GM12878 (cell line): ENCODE measurements around the gene MRPS18B. TPM values are rescaled to one million over a fixed set of nuclear protein-coding genes. Genes with fewer than 3 reads are reported as not detected.
A peak's percentile ranks its signal among the peaks of the same experiment; 100 is the strongest.

ENCODE experiments used
- ATAC-seq: fragments of 200-7000 bp; cut with Tn5 transposase; 3 replicates; pipeline ENCODE4 v1.9.1; 2020; ENCODE audit warnings: mild to moderate bottlenecking, moderate library complexity
- BruUV-seq: library from RNA; stranded (reverse); fragments of 400-500 nt; replicated peaks from 2 replicates; lab custom pipeline; 2021; lab: Mats Ljungman, UMichigan
- CTCF ChIA-PET: fragments of 300-600 bp; sonication (Branson Sonifier 250); formaldehyde crosslinking; extraction: SDS; loops from one replicate; lab custom pipeline; 2021; ENCODE audit warnings: inconsistent platforms; lab: Yijun Ruan, JAX
- POLR2A ChIA-PET: fragments of 350-600 bp; formaldehyde crosslinking; extraction: SDS; loops from one replicate; lab custom pipeline; 2021; ENCODE audit warnings: inconsistent platforms; lab: Charles Lee
- RAD21 ChIA-PET: fragments of 300-600 bp; sonication (Branson Sonifier 250); formaldehyde crosslinking; loops from one replicate; lab custom pipeline; 2023; ENCODE audit warnings: antibody characterized with exemption; ENCODE audit not compliant: unreplicated experiment; lab: Charles Lee
- SMC1A ChIA-PET: fragments of 300-600 bp; sonication (Branson Sonifier 250); formaldehyde crosslinking; loops from one replicate; lab custom pipeline; 2023; ENCODE audit not compliant: unreplicated experiment, uncharacterized antibody; lab: Charles Lee
- DNase-seq: peaks from one replicate; pipeline ENCODE4 v3.0.0-alpha.2; 2011; ENCODE audit warnings: low read depth, low spot score
- FAIRE-seq: peaks from 3 replicates; lab custom pipeline; 2011; peaks lifted over from hg19 to GRCh38; lab: Jason Lieb, UNC
- H2AFZ ChIP-seq: 2 replicates; pipeline ENCODE4 v1.6.0; 2011; ENCODE audit warnings: low read depth, low read length, control low read depth; ENCODE audit not compliant: control insufficient read depth
- H3K27ac ChIP-seq: 2 replicates; pipeline ENCODE4 v1.5.1; 2011; ENCODE audit warnings: control low read depth; ENCODE audit not compliant: control insufficient read depth, insufficient read depth
- H3K27me3 ChIP-seq, 2 experiments: replicated peaks in 1 of 2; 2 replicates each; pipeline versions ENCODE4 v1.6.0 to v1.6.1; 2011; ENCODE audit warnings: low read length in 1 of 2; ENCODE audit not compliant: control insufficient read depth in 2 of 2, insufficient read depth in 2 of 2
- H3K36me3 ChIP-seq, 2 experiments: 2 replicates each; pipeline ENCODE4 v1.5.1; 2011; ENCODE audit warnings: low read length in 1 of 2; ENCODE audit not compliant: control insufficient read depth in 2 of 2, insufficient read depth in 2 of 2
- H3K4me1 ChIP-seq: 2 replicates; pipeline ENCODE4 v1.6.1; 2011; ENCODE audit warnings: mild to moderate bottlenecking, low read length, moderate library complexity, mixed read lengths; ENCODE audit not compliant: control insufficient read depth, insufficient read depth
- H3K4me2 ChIP-seq: 2 replicates; pipeline ENCODE4 v1.6.0; 2011; ENCODE audit warnings: control low read depth; ENCODE audit not compliant: control insufficient read depth, insufficient read depth
- H3K4me3 ChIP-seq: fragments of 200-600 bp; sonication (generic); 2 replicates; pipeline ENCODE4 v1.5.1; 2016
- H3K79me2 ChIP-seq: 2 replicates; pipeline ENCODE4 v1.6.0; 2011; ENCODE audit warnings: low read length; ENCODE audit not compliant: control insufficient read depth, insufficient read depth
- H3K9ac ChIP-seq: 2 replicates; pipeline ENCODE4 v1.8.0; 2011; ENCODE audit warnings: low read length, control low read depth, mixed read lengths; ENCODE audit not compliant: control insufficient read depth, insufficient read depth
- H3K9me3 ChIP-seq: replicated peaks from 3 replicates; pipeline ENCODE4 v1.5.1; 2011; ENCODE audit warnings: mild to moderate bottlenecking, low read length; ENCODE audit not compliant: control insufficient read depth, insufficient read depth
- H4K20me1 ChIP-seq: 2 replicates; pipeline ENCODE4 v1.6.0; 2011; ENCODE audit not compliant: control insufficient read depth, insufficient read depth
- HCFC1 ChIP-seq: fragments of 150-350 bp; IDR thresholded peaks from 2 replicates; pipeline ENCODE4 v1.6.1; 2014; ENCODE audit warnings: low read length
- MTA2 ChIP-seq: fragments of 450-650 bp; IDR thresholded peaks from 2 replicates; pipeline ENCODE4 v1.6.1; 2016; ENCODE audit warnings: low read depth, mild to moderate bottlenecking, moderate library complexity
- NFYA ChIP-seq: IDR thresholded peaks from 2 replicates; pipeline ENCODE4 v1.6.1; 2011; ENCODE audit warnings: low read depth, mild to moderate bottlenecking, low read length, improper control_type of control experiment, borderline replicate concordance
- NRF1 ChIP-seq: conservative IDR thresholded peaks from 2 replicates; pipeline ENCODE4 v1.6.1; 2011; ENCODE audit warnings: mild to moderate bottlenecking, low read depth, low read length, improper control_type of control experiment
- RAD21 ChIP-seq: IDR thresholded peaks from 2 replicates; pipeline ENCODE4 v1.6.1; 2011; ENCODE audit warnings: mild to moderate bottlenecking, low read depth, low read length, moderate library complexity; ENCODE audit not compliant: insufficient read depth
- YY1 ChIP-seq: IDR thresholded peaks from 2 replicates; pipeline ENCODE4 v1.6.1; 2011; ENCODE audit warnings: low read depth, mild to moderate bottlenecking, low read length
- WGBS: methylation state at CpG from one replicate; pipeline ENCODE4 v1.1.6; 2016; ENCODE audit warnings: low lambda C conversion rate; ENCODE audit not compliant: insufficient replicate concordance, insufficient coverage; ENCODE audit errors: missing lambda C conversion rate; 5-methylcytosine and 5-hydroxymethylcytosine counted together
- in situ Hi-C: fragments of 300-500 bp; cut with MboI; formaldehyde crosslinking; loops from 9 replicates; pipeline ENCODE4 v1.14.3; 2018; ENCODE audit warnings: mixed read lengths
- intact Hi-C: fragments of 100-400 bp; cut with micrococcal nuclease; formaldehyde crosslinking; loops from one replicate; pipeline ENCODE4 v1.14.2; 2022; ENCODE audit not compliant: unreplicated experiment
- polyA plus RNA-seq, 11 experiments: library from polyadenylated mRNA; depleted of rRNA in 4 of 11; unstranded in 6 of 11; stranded (reverse) in 5 of 11; fragments of >200 nt; fragmentation: Nextera tagmentation in 4 of 11; fragmentation: Illumina TruSeq in 1 of 11; extraction: Ambion mirVana in 4 of 11; extraction: Trizol in 1 of 11; gene quantifications; 1 replicate in 1 of 11; 2 replicates in 10 of 11; pipeline versions ENCODE4 v1.2.1 to v1.2.3, GENCODE V29; 2011 to 2016; ENCODE audit warnings: inconsistent platforms in 2 of 11, missing spikeins in 2 of 11, low read depth in 1 of 11
- total RNA-seq, 4 experiments: library from RNA; depleted of rRNA in 3 of 4; stranded (reverse); fragments of >200 nt in 3 of 4; fragmentation: Illumina TruSeq in 1 of 4; extraction: Trizol in 1 of 4; gene quantifications; 2 replicates each; pipeline versions ENCODE4 v1.2.1 to v1.2.3, GENCODE V29; 2013 to 2021
- TF ChIP-seq, protein P1 (sequence below): IDR thresholded peaks from 2 replicates; pipeline ENCODE4 v1.6.1; 2012; ENCODE audit warnings: low read depth, low read length, improper control_type of control experiment
- TF ChIP-seq, protein P2 (sequence below): IDR thresholded peaks from 2 replicates; pipeline ENCODE4 v1.6.1; 2011; ENCODE audit warnings: borderline replicate concordance, low read depth, mild to moderate bottlenecking, moderate library complexity, mixed read lengths, low read length; ENCODE audit not compliant: insufficient read depth; ENCODE audit errors: extremely low read length
- TF ChIP-seq, protein P3 (sequence below): IDR thresholded peaks from 2 replicates; pipeline ENCODE4 v1.6.1; 2011; ENCODE audit warnings: low read depth, mild to moderate bottlenecking, low read length, moderate library complexity, borderline replicate concordance; ENCODE audit errors: extremely low read depth
- TF ChIP-seq, protein P4 (sequence below): IDR thresholded peaks from 2 replicates; pipeline ENCODE4 v1.6.1; 2012; ENCODE audit warnings: mild to moderate bottlenecking, low read depth, low read length
- TF ChIP-seq, protein P5 (sequence below): fragments of 450-650 bp; IDR thresholded peaks from 2 replicates; pipeline ENCODE4 v1.6.1; 2017; ENCODE audit warnings: borderline replicate concordance

The MRPS18B gene
- total and polyA plus RNA-seq, 10 of the 15 experiments (the other 5 are each of a cell fraction or from before 2014, with no cell fraction given) = 80.9 to 259 (median 140) TPM

DNA sequence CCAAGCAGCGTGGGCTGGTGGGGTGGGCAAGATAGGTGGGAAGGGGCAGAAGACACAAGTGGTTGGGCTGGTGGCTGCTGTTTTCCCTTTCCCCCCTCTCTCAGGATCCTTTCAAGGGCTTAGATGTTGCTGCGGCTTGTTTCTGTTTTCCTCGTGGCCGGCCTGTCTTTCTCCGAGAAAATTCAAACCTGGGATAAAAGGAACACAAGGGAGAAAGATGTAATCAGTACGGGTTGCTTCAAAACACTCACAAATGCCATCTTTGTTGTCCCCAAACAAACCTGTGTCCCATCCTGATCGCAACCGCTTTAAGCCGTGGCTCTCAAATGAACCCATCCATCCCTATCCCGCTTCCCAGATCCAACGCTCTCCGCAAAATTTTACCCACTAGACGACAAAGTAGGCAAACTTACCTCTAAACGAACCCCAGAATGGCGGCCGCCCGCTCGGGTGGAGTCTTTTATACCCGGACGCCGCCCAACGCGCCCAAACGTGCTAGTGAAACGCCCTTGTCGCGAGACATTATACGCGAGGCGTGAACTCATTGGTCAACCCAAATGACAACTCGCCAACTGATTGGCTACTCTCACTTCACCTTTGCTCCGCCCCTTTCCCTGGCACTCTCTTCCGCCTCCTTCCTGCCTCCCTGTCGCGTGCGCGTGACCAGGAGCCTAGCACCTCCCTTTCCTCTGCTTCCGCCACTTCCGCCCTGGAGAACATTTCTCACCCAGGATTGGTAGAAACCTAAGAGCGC is 652 bp upstream of the MRPS18B start, which contains the start of gene PPP1R10 (continued):
- TF ChIP-seq, protein P1, sequence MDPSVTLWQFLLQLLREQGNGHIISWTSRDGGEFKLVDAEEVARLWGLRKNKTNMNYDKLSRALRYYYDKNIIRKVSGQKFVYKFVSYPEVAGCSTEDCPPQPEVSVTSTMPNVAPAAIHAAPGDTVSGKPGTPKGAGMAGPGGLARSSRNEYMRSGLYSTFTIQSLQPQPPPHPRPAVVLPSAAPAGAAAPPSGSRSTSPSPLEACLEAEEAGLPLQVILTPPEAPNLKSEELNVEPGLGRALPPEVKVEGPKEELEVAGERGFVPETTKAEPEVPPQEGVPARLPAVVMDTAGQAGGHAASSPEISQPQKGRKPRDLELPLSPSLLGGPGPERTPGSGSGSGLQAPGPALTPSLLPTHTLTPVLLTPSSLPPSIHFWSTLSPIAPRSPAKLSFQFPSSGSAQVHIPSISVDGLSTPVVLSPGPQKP = no peak; the same call in none of the 2 replicates
- no peak for TF ChIP-seq NFYA
- TF ChIP-seq, all 136 proteins: peak for 75

DNA sequence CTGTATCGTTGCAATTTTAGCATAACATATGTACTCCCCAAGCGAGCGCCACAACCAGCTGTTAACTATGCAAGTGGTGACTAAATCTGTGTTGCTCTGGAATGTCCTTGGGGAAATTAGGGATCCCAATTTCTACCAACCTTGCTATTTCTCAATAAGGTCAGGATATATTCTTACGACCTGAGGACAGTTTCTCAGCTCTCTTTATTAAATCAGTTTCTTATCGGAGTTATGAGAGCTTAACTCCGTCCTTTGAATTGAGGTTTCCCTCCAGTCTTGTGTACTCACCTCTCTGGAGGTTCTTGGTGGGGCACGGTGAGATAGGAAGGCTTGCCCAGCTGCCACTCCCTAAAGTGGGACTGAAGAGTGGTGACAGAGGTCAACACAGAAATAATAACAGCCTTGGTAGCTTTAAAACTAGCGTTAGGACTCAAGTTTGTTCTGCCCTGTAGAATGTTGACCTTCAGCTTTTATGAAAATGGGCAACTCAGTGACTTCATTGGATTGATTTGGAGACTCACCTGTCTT is 694 bp downstream of the MRPS18B start:
- ChIA-PET SMC1A (interaction anchor here (0.8 to 2.8 kb wide), 14 partner anchors 8 to 295 kb away, joined by 3 to 12 read pairs (median 4); partner anchors contain the start of genes ATAT1, C6orf136, DHX16 and VARS2), CTCF (interaction anchor here (0.6 to 2.1 kb wide), 13 partner anchors 11 to 259 kb away, joined by 3 to 8 read pairs (median 5); partner anchors contain the start of genes DHX16 and PRR3), RAD21 (interaction anchor here (0.9 to 1.5 kb wide), 2 partner anchors 89 to 113 kb away, joined by 4 to 8 read pairs; no protein-coding TSS in a partner anchor), POLR2A (interaction anchor here (0.7 to 2.0 kb wide), 20 partner anchors 8 to 204 kb away, joined by 3 to 11 read pairs (median 4); partner anchors contain the start of genes ABCF1, ATAT1, DHX16 and NRM)
- no peaks in the 10 kb centered on the region; the same call in 2 of the 3 replicates for H3K9me3 ChIP-seq
- WGBS = under 1% methylated on average over 8 of the region's 8 CpGs
- intact Hi-C loops = no loop called here
- peak overlapping the region; percentile 99 for H3K27ac ChIP-seq
- peaks cover 56% of the 10 kb centered on the region for H3K79me2 ChIP-seq
- in situ Hi-C loops = loop anchor here (5.0 kb wide), 1 partner anchor 99 kb away; the partner anchor contains the start of gene MDC1
- H3K27me3 ChIP-seq = no peaks in the 10 kb centered on the region
- H3K4me1 ChIP-seq = peaks cover 3% of the 10 kb centered on the region
- DNase-seq (no peak), FAIRE-seq (no peak), ATAC-seq (no peak)
- no TSS peak for BruUV-seq
- H4K20me1 ChIP-seq = 0 out of 2 replicates have a peak, but pooled peaks cover 6% of the 10 kb centered on the region
- peaks cover 6 to 33% of the 10 kb centered on the region in 2 experiments; a peak in 3 of 4 replicates for H3K36me3 ChIP-seq
- H2AFZ ChIP-seq = peak overlapping the region; percentile 1; the same call in 1 of the 2 replicates
- peak overlapping the region; percentile 81 for H3K4me2 ChIP-seq
- H3K9ac ChIP-seq = peak overlapping the region; percentile 95
- peak overlapping the region; percentile 80 for H3K4me3 ChIP-seq
- TF ChIP-seq, protein P2, sequence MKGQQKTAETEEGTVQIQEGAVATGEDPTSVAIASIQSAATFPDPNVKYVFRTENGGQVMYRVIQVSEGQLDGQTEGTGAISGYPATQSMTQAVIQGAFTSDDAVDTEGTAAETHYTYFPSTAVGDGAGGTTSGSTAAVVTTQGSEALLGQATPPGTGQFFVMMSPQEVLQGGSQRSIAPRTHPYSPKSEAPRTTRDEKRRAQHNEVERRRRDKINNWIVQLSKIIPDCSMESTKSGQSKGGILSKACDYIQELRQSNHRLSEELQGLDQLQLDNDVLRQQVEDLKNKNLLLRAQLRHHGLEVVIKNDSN = no peak
- TF ChIP-seq MTA2 = no peak
- no peak for TF ChIP-seq HCFC1
- TF ChIP-seq RAD21 = no peak
- TF ChIP-seq, protein P3, sequence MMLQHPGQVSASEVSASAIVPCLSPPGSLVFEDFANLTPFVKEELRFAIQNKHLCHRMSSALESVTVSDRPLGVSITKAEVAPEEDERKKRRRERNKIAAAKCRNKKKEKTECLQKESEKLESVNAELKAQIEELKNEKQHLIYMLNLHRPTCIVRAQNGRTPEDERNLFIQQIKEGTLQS = no peak
- no peak for TF ChIP-seq NRF1
- TF ChIP-seq, protein P4, sequence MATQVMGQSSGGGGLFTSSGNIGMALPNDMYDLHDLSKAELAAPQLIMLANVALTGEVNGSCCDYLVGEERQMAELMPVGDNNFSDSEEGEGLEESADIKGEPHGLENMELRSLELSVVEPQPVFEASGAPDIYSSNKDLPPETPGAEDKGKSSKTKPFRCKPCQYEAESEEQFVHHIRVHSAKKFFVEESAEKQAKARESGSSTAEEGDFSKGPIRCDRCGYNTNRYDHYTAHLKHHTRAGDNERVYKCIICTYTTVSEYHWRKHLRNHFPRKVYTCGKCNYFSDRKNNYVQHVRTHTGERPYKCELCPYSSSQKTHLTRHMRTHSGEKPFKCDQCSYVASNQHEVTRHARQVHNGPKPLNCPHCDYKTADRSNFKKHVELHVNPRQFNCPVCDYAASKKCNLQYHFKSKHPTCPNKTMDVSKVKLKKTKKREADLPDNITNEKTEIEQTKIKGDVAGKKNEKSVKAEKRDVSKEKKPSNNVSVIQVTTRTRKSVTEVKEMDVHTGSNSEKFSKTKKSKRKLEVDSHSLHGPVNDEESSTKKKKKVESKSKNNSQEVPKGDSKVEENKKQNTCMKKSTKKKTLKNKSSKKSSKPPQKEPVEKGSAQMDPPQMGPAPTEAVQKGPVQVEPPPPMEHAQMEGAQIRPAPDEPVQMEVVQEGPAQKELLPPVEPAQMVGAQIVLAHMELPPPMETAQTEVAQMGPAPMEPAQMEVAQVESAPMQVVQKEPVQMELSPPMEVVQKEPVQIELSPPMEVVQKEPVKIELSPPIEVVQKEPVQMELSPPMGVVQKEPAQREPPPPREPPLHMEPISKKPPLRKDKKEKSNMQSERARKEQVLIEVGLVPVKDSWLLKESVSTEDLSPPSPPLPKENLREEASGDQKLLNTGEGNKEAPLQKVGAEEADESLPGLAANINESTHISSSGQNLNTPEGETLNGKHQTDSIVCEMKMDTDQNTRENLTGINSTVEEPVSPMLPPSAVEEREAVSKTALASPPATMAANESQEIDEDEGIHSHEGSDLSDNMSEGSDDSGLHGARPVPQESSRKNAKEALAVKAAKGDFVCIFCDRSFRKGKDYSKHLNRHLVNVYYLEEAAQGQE = no peak
- no peak for TF ChIP-seq YY1
- TF ChIP-seq, protein P5, sequence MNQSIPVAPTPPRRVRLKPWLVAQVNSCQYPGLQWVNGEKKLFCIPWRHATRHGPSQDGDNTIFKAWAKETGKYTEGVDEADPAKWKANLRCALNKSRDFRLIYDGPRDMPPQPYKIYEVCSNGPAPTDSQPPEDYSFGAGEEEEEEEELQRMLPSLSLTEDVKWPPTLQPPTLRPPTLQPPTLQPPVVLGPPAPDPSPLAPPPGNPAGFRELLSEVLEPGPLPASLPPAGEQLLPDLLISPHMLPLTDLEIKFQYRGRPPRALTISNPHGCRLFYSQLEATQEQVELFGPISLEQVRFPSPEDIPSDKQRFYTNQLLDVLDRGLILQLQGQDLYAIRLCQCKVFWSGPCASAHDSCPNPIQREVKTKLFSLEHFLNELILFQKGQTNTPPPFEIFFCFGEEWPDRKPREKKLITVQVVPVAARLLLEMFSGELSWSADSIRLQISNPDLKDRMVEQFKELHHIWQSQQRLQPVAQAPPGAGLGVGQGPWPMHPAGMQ = no peak
